OCI-LY7 (cell line): ENCODE data around the gene GGA3. TPM values are rescaled to one million over a fixed set of nuclear protein-coding genes. Genes with fewer than 3 reads are reported as not detected.

Experiments
- BruUV-seq: library from RNA; stranded (reverse); fragments of 400-500 nt; replicated peaks from 2 replicates; lab custom pipeline; 2021; lab: Mats Ljungman, UMichigan
- CTCF ChIA-PET: fragments of 300-600 bp; sonication (Branson Sonifier 250); formaldehyde crosslinking; loops from one replicate; lab custom pipeline; 2022; ENCODE audit warnings: antibody characterized with exemption; ENCODE audit not compliant: unreplicated experiment; lab: Charles Lee
- POLR2A ChIA-PET: fragments of 300-600 bp; sonication (Branson Sonifier 250); formaldehyde crosslinking; loops from one replicate; lab custom pipeline; 2022; ENCODE audit warnings: antibody characterized with exemption; lab: Charles Lee
- DNase-seq: peaks from one replicate; pipeline ENCODE4 v3.0.0-alpha.2; 2015; ENCODE audit warnings: low spot score
- H2AFZ ChIP-seq: fragments of 200-600 bp; sonication (generic), shearing (Covaris generic); 2 replicates; pipeline ENCODE4 v1.6.1; 2014; ENCODE audit warnings: mild to moderate bottlenecking, antibody characterized with exemption, low read length, moderate library complexity
- H3K27ac ChIP-seq: fragments of 200-600 bp; sonication (generic); 2 replicates; pipeline ENCODE4 v1.5.1; 2014; ENCODE audit warnings: mixed run types, low read depth, mild to moderate bottlenecking, moderate library complexity, low read length, inconsistent platforms; ENCODE audit not compliant: poor library complexity, severe bottlenecking
- H3K36me3 ChIP-seq: fragments of 200-600 bp; sonication (generic); 2 replicates; pipeline ENCODE4 v1.6.1; 2014; ENCODE audit warnings: mild to moderate bottlenecking, antibody characterized with exemption, low read length, moderate library complexity, mixed read lengths; ENCODE audit not compliant: insufficient read depth
- H3K4me1 ChIP-seq: fragments of 200-600 bp; sonication (generic); 2 replicates; pipeline ENCODE4 v1.5.1; 2014; ENCODE audit warnings: mild to moderate bottlenecking, low read length; ENCODE audit not compliant: insufficient read depth, poor library complexity, severe bottlenecking
- H3K4me2 ChIP-seq: fragments of 200-600 bp; sonication (generic); 2 replicates; pipeline ENCODE4 v1.6.1; 2014; ENCODE audit warnings: mild to moderate bottlenecking, low read length
- H3K4me3 ChIP-seq: fragments of 200-600 bp; sonication (generic); 2 replicates; pipeline ENCODE4 v1.5.1; 2014; ENCODE audit warnings: mild to moderate bottlenecking, low read depth, low read length; ENCODE audit not compliant: poor library complexity, severe bottlenecking
- H3K79me2 ChIP-seq: fragments of 200-600 bp; sonication (generic); 2 replicates; pipeline ENCODE4 v1.6.1; 2016; ENCODE audit warnings: low read depth, mild to moderate bottlenecking, low read length, moderate library complexity, mixed read lengths; ENCODE audit not compliant: insufficient read depth
- H3K9me2 ChIP-seq: fragments of 200-600 bp; sonication (generic); 2 replicates; pipeline ENCODE4 v1.6.1; 2016; ENCODE audit warnings: mild to moderate bottlenecking, low read length, mixed read lengths; ENCODE audit not compliant: insufficient read depth
- H3K9me3 ChIP-seq: fragments of 200-600 bp; sonication (generic); 2 replicates; pipeline ENCODE4 v1.6.1; 2014; ENCODE audit warnings: mild to moderate bottlenecking, mixed run types, low read length, mixed read lengths
- H4K20me1 ChIP-seq: fragments of 200-600 bp; sonication (generic); 2 replicates; pipeline ENCODE4 v1.6.1; 2014; ENCODE audit warnings: mild to moderate bottlenecking, antibody characterized with exemption, low read length, moderate library complexity, mixed read lengths; ENCODE audit not compliant: insufficient read depth
- EZH2phosphoT487 ChIP-seq: fragments of 200-600 bp; sonication (generic); IDR thresholded peaks from 2 replicates; pipeline ENCODE4 v1.6.1; 2018; ENCODE audit warnings: low read depth, borderline replicate concordance, mild to moderate bottlenecking, mixed run types, antibody characterized with exemption, low read length, moderate library complexity, mixed read lengths
- intact Hi-C: fragments of 100-400 bp; cut with micrococcal nuclease; formaldehyde crosslinking; loops from one replicate; pipeline ENCODE4 v1.10.0; 2022; ENCODE audit not compliant: unreplicated experiment
- total RNA-seq, 2 experiments: library from RNA; depleted of rRNA in 1 of 2; stranded (reverse); fragments of >200 nt in 1 of 2; shearing (Covaris generic) in 1 of 2; gene quantifications; 2 replicates each; pipeline ENCODE4 v1.2.3, GENCODE V29; 2014 to 2022
- TF ChIP-seq, protein P1 (sequence below): fragments of 200-600 bp; sonication (generic); conservative IDR thresholded peaks from 2 replicates; pipeline ENCODE4 v1.5.1; 2014; ENCODE audit warnings: mild to moderate bottlenecking, antibody characterized with exemption, low read length, moderate library complexity, mixed read lengths

Gene GGA3
- total RNA-seq, 2 experiments from 2014 or later: 77.6 to 106 TPM

DNA sequence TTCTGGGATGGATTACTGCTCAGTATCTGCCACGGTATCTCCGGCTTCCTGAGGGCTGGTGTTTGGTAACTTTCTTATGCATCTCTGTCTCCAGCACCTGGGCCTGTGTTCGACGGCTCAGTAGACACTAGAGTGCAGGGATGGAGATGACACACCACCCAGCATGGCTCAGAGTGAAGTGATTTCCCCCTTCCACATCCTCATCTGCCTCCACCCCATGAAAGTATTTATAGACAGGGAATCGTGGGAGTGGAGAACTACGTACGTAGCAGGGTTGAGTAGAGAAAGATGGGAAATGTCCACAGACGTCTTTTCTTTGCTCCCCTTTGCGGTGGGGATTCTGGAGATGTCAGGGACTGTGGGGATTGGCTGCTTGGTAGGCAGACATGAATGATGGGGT, 39.6 kb upstream of the GGA3 start:
- TF ChIP-seq, protein P1, sequence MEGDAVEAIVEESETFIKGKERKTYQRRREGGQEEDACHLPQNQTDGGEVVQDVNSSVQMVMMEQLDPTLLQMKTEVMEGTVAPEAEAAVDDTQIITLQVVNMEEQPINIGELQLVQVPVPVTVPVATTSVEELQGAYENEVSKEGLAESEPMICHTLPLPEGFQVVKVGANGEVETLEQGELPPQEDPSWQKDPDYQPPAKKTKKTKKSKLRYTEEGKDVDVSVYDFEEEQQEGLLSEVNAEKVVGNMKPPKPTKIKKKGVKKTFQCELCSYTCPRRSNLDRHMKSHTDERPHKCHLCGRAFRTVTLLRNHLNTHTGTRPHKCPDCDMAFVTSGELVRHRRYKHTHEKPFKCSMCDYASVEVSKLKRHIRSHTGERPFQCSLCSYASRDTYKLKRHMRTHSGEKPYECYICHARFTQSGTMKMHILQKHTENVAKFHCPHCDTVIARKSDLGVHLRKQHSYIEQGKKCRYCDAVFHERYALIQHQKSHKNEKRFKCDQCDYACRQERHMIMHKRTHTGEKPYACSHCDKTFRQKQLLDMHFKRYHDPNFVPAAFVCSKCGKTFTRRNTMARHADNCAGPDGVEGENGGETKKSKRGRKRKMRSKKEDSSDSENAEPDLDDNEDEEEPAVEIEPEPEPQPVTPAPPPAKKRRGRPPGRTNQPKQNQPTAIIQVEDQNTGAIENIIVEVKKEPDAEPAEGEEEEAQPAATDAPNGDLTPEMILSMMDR: no peak
- TF ChIP-seq EZH2phosphoT487: no peak
- CTCF ChIA-PET: no interaction called here

DNA sequence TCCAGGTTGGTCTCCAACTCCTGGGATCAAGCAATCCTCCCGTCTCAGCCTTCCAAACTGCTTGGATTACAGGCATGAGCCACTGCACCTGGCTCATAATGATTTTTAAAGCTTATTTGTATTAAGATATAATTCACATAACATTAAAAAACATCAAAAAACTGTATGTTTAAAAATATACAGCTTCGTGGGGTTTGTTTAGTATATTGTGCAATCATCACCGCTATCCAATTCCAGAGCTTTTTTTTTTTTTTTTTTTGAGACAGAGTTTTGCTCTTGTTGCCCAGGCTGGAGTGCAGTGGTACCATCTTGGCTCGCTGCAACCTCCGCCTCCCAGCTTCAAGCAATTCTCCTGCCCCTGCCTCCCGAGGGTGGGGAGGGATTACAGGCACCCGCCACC, 38.9 kb upstream of the GGA3 start:
- peaks cover 48% of the 10 kb centered on the region for H3K4me1 ChIP-seq
- CTCF ChIA-PET: no interaction called here
- intact Hi-C loops: no loop called here
- H3K36me3 ChIP-seq: peaks cover 7% of the 10 kb centered on the region; the same call in 1 of the 2 replicates
- H3K79me2 ChIP-seq: no peaks in the 10 kb centered on the region
- no peaks in the 10 kb centered on the region for H4K20me1 ChIP-seq
- no TSS peak for BruUV-seq
- H3K4me2 ChIP-seq: no peak overlapping the region
- POLR2A ChIA-PET: interaction anchor here (0.6 to 5.8 kb wide), 10 partner anchors 10 to 109 kb away, joined by 3 to 108 read pairs (median 4); no protein-coding TSS in a partner anchor
- peak overlapping the region; percentile 28 for H3K27ac ChIP-seq
- H2AFZ ChIP-seq: no peak overlapping the region
- H3K4me3 ChIP-seq: no peak overlapping the region
- no peaks in the 10 kb centered on the region for H3K9me2 ChIP-seq
- no peaks in the 10 kb centered on the region for H3K9me3 ChIP-seq
- DNase-seq: no peak
- TF ChIP-seq, protein P1: no peak
- TF ChIP-seq EZH2phosphoT487: no peak

More for the DNA sequence above, 39.6 kb upstream of the GGA3 start:
- BruUV-seq: no TSS peak
- Histone ChIP-seq H3K4me2 (no peak overlapping the region), H2AFZ (no peak overlapping the region), H3K9me3 (no peaks in the 10 kb centered on the region), H3K4me1 (peaks cover 41% of the 10 kb centered on the region), H4K20me1 (no peaks in the 10 kb centered on the region), H3K27ac (no peak overlapping the region), H3K36me3 (peaks cover 7% of the 10 kb centered on the region; the same call in 1 of the 2 replicates), H3K9me2 (no peaks in the 10 kb centered on the region), H3K79me2 (no peaks in the 10 kb centered on the region), H3K4me3 (no peak overlapping the region)
- intact Hi-C loops: no loop called here
- no peak for DNase-seq
- POLR2A ChIA-PET: interaction anchor here (0.8 to 5.8 kb wide), 3 partner anchors 11 to 38 kb away, joined by 3 to 108 read pairs (median 10); no protein-coding TSS in a partner anchor
